ENCODE results near the gene MT1M. TPM values are rescaled to one million over a fixed set of nuclear protein-coding genes. Genes with fewer than 3 reads are reported as not detected.
"Not testable (repeated sequence)": the region's sequence is repeated elsewhere in the genome, so short reads cannot be mapped to it uniquely, and the experiment has no call there.

MT1M gene
- total RNA-seq, 1 donor from 2014 or later: 1.2 TPM

GRCh38 chr16:56672761-56673536, 40.5 kb downstream of the MT1M start:
- no peak overlapping the region for H3K4me3 Mint-ChIP-seq (ENCODE audit: unreplicated experiment)
- no peaks in the 10 kb centered on the region for H3K9me3 Mint-ChIP-seq (ENCODE audit: unreplicated experiment)
- no peak for DNase-seq (ENCODE audit: extremely low spot score, unreplicated experiment)
- TF ChIP-seq CTCF (IDR thresholded peaks at IDR 0.05): no peak
- no peak overlapping the region for H3K27ac Mint-ChIP-seq (ENCODE audit: unreplicated experiment)
- no peaks in the 10 kb centered on the region for H3K36me3 Mint-ChIP-seq (ENCODE audit: unreplicated experiment)
- peaks cover 9% of the 10 kb centered on the region for H3K4me1 Mint-ChIP-seq (ENCODE audit: unreplicated experiment)
- peaks cover 27% of the 10 kb centered on the region for H3K27me3 Mint-ChIP-seq (ENCODE audit: unreplicated experiment)

DNA sequence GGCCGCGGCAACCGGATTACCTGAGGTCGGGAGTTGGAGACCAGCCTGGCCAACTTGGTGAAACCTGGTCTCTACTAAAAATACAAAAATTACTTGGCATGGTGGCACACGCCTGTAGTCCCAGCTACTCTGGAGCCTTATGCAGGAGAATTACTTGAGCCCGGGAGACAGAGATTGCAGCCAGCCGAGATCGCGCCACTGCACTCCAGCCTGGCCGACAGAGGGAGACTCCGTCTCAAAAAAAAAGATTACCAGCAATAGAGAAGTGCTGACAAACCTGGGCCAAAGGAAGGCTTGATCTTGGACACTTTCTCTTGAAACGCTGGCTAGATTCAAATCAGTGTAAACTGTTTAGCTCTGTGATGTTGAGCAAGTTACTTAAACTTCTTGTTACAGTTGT, 41.5 kb downstream of the MT1M start:
- Mint-ChIP-seq H3K9me3 (ENCODE audit: unreplicated experiment) (no peaks in the 10 kb centered on the region), H3K4me3 (ENCODE audit: unreplicated experiment) (no peak overlapping the region)

DNA sequence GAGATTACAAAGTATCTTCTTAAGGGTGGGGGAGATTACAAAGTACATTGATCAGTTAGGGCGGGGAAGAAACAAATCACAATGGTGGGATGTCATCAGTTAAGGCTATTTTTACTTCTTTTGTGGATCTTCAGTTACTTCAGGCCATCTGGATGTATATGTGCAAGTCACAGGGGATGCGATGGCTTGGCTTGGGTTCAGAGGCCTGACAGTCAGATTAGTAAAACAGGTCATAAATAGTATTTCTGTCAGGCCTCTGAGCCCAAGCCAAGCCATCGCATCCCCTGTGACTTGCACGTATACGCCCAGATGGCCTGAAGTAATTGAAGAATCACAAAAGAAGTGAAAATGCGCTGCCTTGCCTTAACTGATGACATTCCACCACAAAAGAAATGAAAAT, 42.1 kb downstream of the MT1M start:
- H3K4me3 Mint-ChIP-seq (ENCODE audit: unreplicated experiment); H3K36me3 Mint-ChIP-seq (ENCODE audit: unreplicated experiment); H3K27ac Mint-ChIP-seq (ENCODE audit: unreplicated experiment); DNase-seq (ENCODE audit: extremely low spot score, unreplicated experiment); H3K4me1 Mint-ChIP-seq (ENCODE audit: unreplicated experiment); H3K9me3 Mint-ChIP-seq (ENCODE audit: unreplicated experiment): not testable (repeated sequence)
- peaks cover 16% of the 10 kb centered on the region for H3K27me3 Mint-ChIP-seq (ENCODE audit: unreplicated experiment)

More for the DNA sequence above, 41.5 kb downstream of the MT1M start:
- Mint-ChIP-seq H3K27ac (ENCODE audit: unreplicated experiment) (no peak overlapping the region), H3K27me3 (ENCODE audit: unreplicated experiment) (peaks cover 19% of the 10 kb centered on the region), H3K36me3 (ENCODE audit: unreplicated experiment) (no peaks in the 10 kb centered on the region), H3K4me1 (ENCODE audit: unreplicated experiment) (peaks cover 9% of the 10 kb centered on the region)
- DNase-seq (ENCODE audit: extremely low spot score, unreplicated experiment): no peak
- TF ChIP-seq CTCF (IDR thresholded peaks at IDR 0.05): peak; percentile 70

GRCh38 chr16:56675685-56676210, 43.3 kb downstream of the MT1M start:
- Mint-ChIP-seq H3K4me3 (ENCODE audit: unreplicated experiment) (peak overlapping the region; percentile 35), H3K4me1 (ENCODE audit: unreplicated experiment) (peaks cover 9% of the 10 kb centered on the region), H3K27ac (ENCODE audit: unreplicated experiment) (no peak overlapping the region), H3K9me3 (ENCODE audit: unreplicated experiment) (no peaks in the 10 kb centered on the region), H3K27me3 (ENCODE audit: unreplicated experiment) (peaks cover 16% of the 10 kb centered on the region), H3K36me3 (ENCODE audit: unreplicated experiment) (no peaks in the 10 kb centered on the region)
- DNase-seq (ENCODE audit: extremely low spot score, unreplicated experiment): no peak
- no peak for TF ChIP-seq CTCF (IDR thresholded peaks at IDR 0.05)

GRCh38 chr16:56677474-56677873, 45.0 kb downstream of the MT1M start:
- H3K27me3 Mint-ChIP-seq (ENCODE audit: unreplicated experiment): peaks cover 10% of the 10 kb centered on the region

More at GRCh38 chr16:56677474-56677873, 45.0 kb downstream of the MT1M start:
- Mint-ChIP-seq H3K4me1 (ENCODE audit: unreplicated experiment) (peaks cover 16% of the 10 kb centered on the region), H3K4me3 (ENCODE audit: unreplicated experiment) (no peak overlapping the region), H3K9me3 (ENCODE audit: unreplicated experiment) (no peaks in the 10 kb centered on the region), H3K27ac (ENCODE audit: unreplicated experiment) (no peak overlapping the region), H3K36me3 (ENCODE audit: unreplicated experiment) (no peaks in the 10 kb centered on the region)
- DNase-seq (ENCODE audit: extremely low spot score, unreplicated experiment): no peak
- no peak for TF ChIP-seq CTCF (IDR thresholded peaks at IDR 0.05)

Data from osteocyte (in vitro differentiated cells).